Psoas muscle (tissue), 8 donors: Measurements from ENCODE around the gene CCDC154. TPM values are rescaled to one million over a fixed set of nuclear protein-coding genes. Genes with fewer than 3 reads are reported as not detected.

Experiments used
- ATAC-seq, 4 donors: fragments of 200-7000 bp; cut with Tn5 transposase; one replicate each; pipeline ENCODE4 v1.9.1; 2020; ENCODE audit warnings: moderate library complexity in 3 of 4, mild to moderate bottlenecking in 2 of 4
- DNase-seq, 2 donors: peaks; one replicate each; pipeline ENCODE4 v3.0.0-alpha.2; 2020
- H3K27ac ChIP-seq: fragments of 200-600 bp; one replicate; pipeline ENCODE4 v1.8.0; 2022
- H3K27me3 ChIP-seq, 3 donors: fragments of 200-600 bp in 1 of 3; one replicate each; pipeline versions ENCODE4 v1.6.1 to v1.8.0; 2013 to 2022; ENCODE audit warnings: low read length in 2 of 3, mild to moderate bottlenecking in 2 of 3, moderate library complexity in 1 of 3; ENCODE audit not compliant: insufficient read depth in 3 of 3
- H3K36me3 ChIP-seq, 2 donors: fragments of 200-600 bp in 1 of 2; one replicate each; pipeline versions ENCODE4 v1.6.1 to v1.8.0; 2013 to 2022; ENCODE audit warnings: low read depth in 1 of 2, mild to moderate bottlenecking in 1 of 2, moderate library complexity in 1 of 2; ENCODE audit not compliant: insufficient read depth in 1 of 2
- H3K4me1 ChIP-seq: fragments of 200-600 bp; one replicate; pipeline ENCODE4 v1.8.0; 2022
- H3K4me3 ChIP-seq: fragments of 200-600 bp; one replicate; pipeline ENCODE4 v1.8.0; 2022; ENCODE audit warnings: mild to moderate bottlenecking
- H3K9me3 ChIP-seq: fragments of 200-600 bp; one replicate; pipeline ENCODE4 v1.8.0; 2022
- CTCF ChIP-seq: fragments of 200-600 bp; IDR thresholded peaks from one replicate; pipeline ENCODE4 v1.8.0; 2022; ENCODE audit warnings: antibody characterized with exemption
- WGBS, 3 donors: extraction: QIAGEN DNeasy Blood & Tissue Kit; methylation state at CpG; one replicate each; pipeline versions ENCODE4 v1.1.6 to v1.1.7; 2013; 5-methylcytosine and 5-hydroxymethylcytosine counted together
- intact Hi-C, 2 donors: fragments of 100-400 bp; cut with DNase I; formaldehyde crosslinking; loops; one replicate each; pipeline versions ENCODE4 v1.11.0 to v1.14.2; 2022
- polyA plus RNA-seq, 3 donors: library from polyadenylated mRNA; stranded (reverse); fragments of 200-250 nt; gene quantifications; one replicate each; pipeline ENCODE4 v1.2.3, GENCODE V29; 2013
- total RNA-seq, 4 donors: library from RNA; stranded (reverse); fragmentation: NEBNext Ultra II Directional in 2 of 4; extraction: Animal tissue kit (Norgen Biotek cat#: 25700) in 2 of 4; gene quantifications; one replicate each; pipeline versions ENCODE4 v1.2.1 to v1.2.4, GENCODE V29; 2021 to 2023
- donor health status: healthy with polysubstance abuse.
- donor health status: DM: no; HTN: no; CAD: no; lungs with moderate emphysema.
- donor health status: Bipolar disorder and iron deficiency.
- donor health status: healthy.
- donor health status: DM: yes; HTN: yes; CAD: no.
- donor health status: DM: no; HTN: no; CAD: no.
- donor health status: DM: no; HTN: no; CAD: no.
- donor health status: DM: yes; HTN: yes; CAD: no.

The CCDC154 gene
- total and polyA plus RNA-seq, 7 donors = 0.21 to 1.5 (median 0.40) TPM; not detected in 1

GRCh38 chr16:1446296-1447080 is 2.1 kb upstream of the CCDC154 start:
- intact Hi-C loops = no loop called here
- Histone ChIP-seq H3K9me3 (no peaks in the 10 kb centered on the region), H3K27ac (no peak overlapping the region), H3K4me1 (no peaks in the 10 kb centered on the region), H3K27me3 (no peaks in the 10 kb centered on the region), H3K36me3 (peaks cover 0 to 60% of the 10 kb centered on the region in 2 donors), H3K4me3 (no peak overlapping the region)
- DNase-seq (no peak), ATAC-seq (no peak)
- 90 to 92% (median 91%) methylated on average over 31 to 41 of the region's 41 CpGs for WGBS, 3 donors
- no peak for TF ChIP-seq CTCF

GRCh38 chr16:1445518-1446203 is 1.3 kb upstream of the CCDC154 start:
- 87 to 90% (median 89%) methylated on average over 23 to 25 of the region's 25 CpGs for WGBS, 3 donors
- TF ChIP-seq CTCF = no peak
- Histone ChIP-seq H3K9me3 (no peaks in the 10 kb centered on the region), H3K4me1 (no peaks in the 10 kb centered on the region), H3K27ac (no peak overlapping the region), H3K4me3 (no peak overlapping the region), H3K36me3 (peaks cover 0 to 51% of the 10 kb centered on the region in 2 donors), H3K27me3 (no peaks in the 10 kb centered on the region)
- DNase-seq (no peak), ATAC-seq (no peak)
- intact Hi-C loops = no loop called here

GRCh38 chr16:1444730-1445517 is 568 bp upstream of the CCDC154 start:
- no peak for DNase-seq
- no peak overlapping the region for H3K27ac ChIP-seq
- H3K36me3 ChIP-seq = peaks cover 0 to 44% of the 10 kb centered on the region in 2 donors
- H3K4me1 ChIP-seq = no peaks in the 10 kb centered on the region
- no peaks in the 10 kb centered on the region for H3K27me3 ChIP-seq
- intact Hi-C loops = no loop called here
- 83 to 86% (median 83%) methylated on average over 47 to 48 of the region's 48 CpGs for WGBS, 3 donors
- H3K9me3 ChIP-seq = no peaks in the 10 kb centered on the region
- no peak for TF ChIP-seq CTCF
- H3K4me3 ChIP-seq = no peak overlapping the region
- peak in 1 of 4 donors; percentile 11 for ATAC-seq

DNA sequence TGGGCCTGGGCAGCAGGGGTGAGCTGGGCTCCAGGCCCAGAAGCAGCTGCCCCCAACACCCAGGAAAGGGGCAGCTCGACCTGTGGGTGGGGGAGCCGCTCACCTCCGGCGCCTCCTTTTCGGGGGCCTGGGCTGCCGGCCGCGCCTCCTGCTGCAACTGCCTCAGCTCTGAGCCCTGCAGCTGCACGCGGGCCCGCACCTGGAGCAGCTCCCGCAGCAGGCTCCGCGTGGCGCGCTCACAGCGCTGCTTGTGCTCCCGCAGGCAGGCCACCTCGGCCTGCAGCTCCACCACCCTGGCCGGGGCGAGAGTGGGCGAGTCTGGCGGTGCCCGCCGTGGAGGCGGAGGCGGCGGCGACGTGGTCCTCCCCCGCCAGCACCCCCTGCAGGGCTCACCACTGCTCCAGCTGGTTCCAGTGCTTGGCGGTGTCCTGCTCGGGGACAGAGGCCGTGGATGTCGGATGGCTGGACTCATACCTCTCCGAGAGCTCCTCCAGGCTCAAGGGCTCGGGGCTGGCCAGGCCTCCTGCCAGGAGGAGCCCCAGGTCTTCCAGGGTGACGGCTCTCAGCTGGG is 868 bp downstream of the CCDC154 start:
- Histone ChIP-seq H3K9me3 (no peaks in the 10 kb centered on the region), H3K27ac (no peak overlapping the region), H3K36me3 (peaks cover 0 to 30% of the 10 kb centered on the region in 2 donors), H3K27me3 (no peaks in the 10 kb centered on the region), H3K4me3 (no peak overlapping the region), H3K4me1 (no peaks in the 10 kb centered on the region)
- WGBS, 3 donors = 62 to 79% (median 67%) methylated on average over 16 to 38 of the region's 38 CpGs
- intact Hi-C loops = no loop called here
- no peak for DNase-seq
- TF ChIP-seq CTCF = no peak
- ATAC-seq = peak in 2 of 4 donors; percentile 8 to 14
